PC-3 (cell line): Measurements from ENCODE around the gene DNAJC1. TPM values are rescaled to one million over a fixed set of nuclear protein-coding genes. Genes with fewer than 3 reads are reported as not detected.
A peak's percentile ranks its signal among the peaks of the same experiment; 100 is the strongest.

Source experiments
- ATAC-seq: fragments of 200-7000 bp; cut with Tn5 transposase; 2 replicates; pipeline ENCODE4 v1.9.1; 2020; ENCODE audit warnings: mild to moderate bottlenecking, moderate library complexity
- BruUV-seq: library from RNA; stranded (reverse); fragments of 400-500 nt; replicated peaks from 2 replicates; lab custom pipeline; 2021; lab: Mats Ljungman, UMichigan
- CTCF ChIA-PET: fragments of 300-600 bp; sonication (Branson Sonifier 250); formaldehyde crosslinking; loops from one replicate; lab custom pipeline; 2022; ENCODE audit warnings: antibody characterized with exemption; lab: Charles Lee
- POLR2A ChIA-PET: fragments of 300-600 bp; sonication (Branson Sonifier 250); formaldehyde crosslinking; loops from one replicate; lab custom pipeline; 2022; ENCODE audit warnings: antibody characterized with exemption; ENCODE audit not compliant: unreplicated experiment; lab: Charles Lee
- DNase-seq: peaks from one replicate; pipeline ENCODE4 v3.0.0-alpha.2; 2015
- H2AFZ ChIP-seq: fragments of 300-600 bp; sonication (generic); 2 replicates; pipeline ENCODE4 v1.6.0; 2016; ENCODE audit warnings: antibody characterized with exemption, low read length
- H3F3A ChIP-seq: fragments of 300-600 bp; sonication (generic); one replicate; pipeline ENCODE4 v1.6.0; 2017; ENCODE audit warnings: antibody characterized with exemption, low read length, control low read depth, mild to moderate bottlenecking; ENCODE audit not compliant: unreplicated experiment
- H3K27ac ChIP-seq: fragments of 300-600 bp; sonication (generic); 2 replicates; pipeline ENCODE4 v1.5.1; 2016; ENCODE audit warnings: mild to moderate bottlenecking, low read length
- H3K27me3 ChIP-seq: fragments of 300-600 bp; sonication (generic); 2 replicates; pipeline ENCODE4 v1.6.1; 2016; ENCODE audit warnings: low read length, mixed read lengths
- H3K36me3 ChIP-seq: fragments of 300-600 bp; sonication (generic); 2 replicates; pipeline ENCODE4 v1.6.1; 2016; ENCODE audit warnings: low read depth, mixed run types, low read length, mixed read lengths
- H3K4me1 ChIP-seq: fragments of 300-600 bp; sonication (generic); 2 replicates; pipeline ENCODE4 v1.5.1; 2016; ENCODE audit warnings: low read length; ENCODE audit not compliant: insufficient read depth
- H3K4me2 ChIP-seq: fragments of 300-600 bp; sonication (generic); 2 replicates; pipeline ENCODE4 v1.6.0; 2016; ENCODE audit warnings: low read length
- H3K4me3 ChIP-seq: fragments of 300-600 bp; sonication (generic); 2 replicates; pipeline ENCODE4 v1.5.1; 2016; ENCODE audit warnings: mild to moderate bottlenecking, low read length, mixed read lengths
- H3K79me2 ChIP-seq: fragments of 300-600 bp; sonication (generic); 2 replicates; pipeline ENCODE4 v1.6.1; 2017; ENCODE audit warnings: low read length, mixed read lengths
- H3K9ac ChIP-seq: fragments of 300-600 bp; sonication (generic); 2 replicates; pipeline ENCODE4 v1.6.0; 2016; ENCODE audit warnings: mild to moderate bottlenecking, low read length
- H3K9me2 ChIP-seq: fragments of 300-600 bp; sonication (generic); replicated peaks from 2 replicates; pipeline ENCODE4 v1.6.1; 2016; ENCODE audit warnings: mixed run types, low read length, mixed read lengths
- H3K9me3 ChIP-seq: fragments of 300-600 bp; sonication (generic); 2 replicates; pipeline ENCODE4 v1.6.1; 2016; ENCODE audit warnings: low read length, mixed read lengths
- H4K20me1 ChIP-seq: fragments of 300-600 bp; sonication (generic); 2 replicates; pipeline ENCODE4 v1.6.1; 2016; ENCODE audit warnings: low read length, mixed read lengths
- CTCF ChIP-seq: fragments of 300-600 bp; sonication (generic); conservative IDR thresholded peaks from 2 replicates; pipeline ENCODE4 v1.5.1; 2017; ENCODE audit warnings: antibody characterized with exemption, low read depth, mild to moderate bottlenecking, low read length
- EZH2 ChIP-seq: fragments of 300-600 bp; sonication (generic); IDR thresholded peaks from one replicate; pipeline ENCODE4 v1.6.1; 2017; ENCODE audit warnings: antibody characterized with exemption, mild to moderate bottlenecking, low read length; ENCODE audit not compliant: unreplicated experiment
- EZH2phosphoT487 ChIP-seq: fragments of 300-600 bp; sonication (generic); IDR thresholded peaks from 2 replicates; pipeline ENCODE4 v1.6.1; 2018; ENCODE audit warnings: mild to moderate bottlenecking, antibody characterized with exemption, low read length, borderline replicate concordance
- intact Hi-C: fragments of 100-400 bp; cut with micrococcal nuclease; formaldehyde crosslinking; loops from 2 replicates; pipeline ENCODE4 v1.9.0; 2023
- total RNA-seq: library from RNA; depleted of rRNA; stranded (reverse); fragments of >200 nt; gene quantifications from 2 replicates; pipeline ENCODE4 v1.2.3, GENCODE V29; 2014

Gene DNAJC1
- total RNA-seq, 1 experiment from 2014 or later = 53.4 TPM

DNA sequence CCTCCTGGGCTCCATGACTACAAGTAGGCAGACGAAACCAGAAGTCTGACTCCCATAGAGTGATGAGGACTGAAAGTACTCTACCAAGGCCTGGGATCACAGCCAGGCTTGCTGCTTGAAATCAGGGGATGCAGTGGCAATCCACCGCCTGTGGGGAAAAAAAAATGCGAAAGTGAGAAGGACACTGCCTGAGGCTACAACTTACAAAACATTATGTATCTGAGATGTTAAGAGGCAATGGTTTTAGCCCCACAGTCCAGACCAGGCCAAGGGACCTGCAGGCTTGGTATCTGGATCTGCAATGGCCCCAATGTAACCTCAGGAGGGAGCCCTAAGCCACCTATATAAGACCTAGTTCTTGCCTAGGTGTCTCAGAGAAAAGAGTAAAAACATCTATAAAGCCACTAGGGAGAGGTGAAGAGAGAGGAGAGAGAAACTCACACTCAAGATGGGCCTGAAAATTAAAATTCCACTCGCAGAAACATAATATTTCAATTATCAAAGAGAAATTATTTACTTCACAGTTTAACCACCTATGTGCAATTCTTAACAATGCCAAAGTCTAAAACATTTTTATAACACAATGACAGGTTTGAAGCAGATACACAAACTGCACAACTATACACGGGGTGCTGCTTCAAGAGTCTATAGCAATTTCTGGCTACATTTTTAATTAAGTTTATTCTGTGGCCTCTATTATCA lies 13.9 kb downstream of the DNAJC1 start:
- H4K20me1 ChIP-seq = 0 out of 2 replicates have a peak, but pooled peaks cover 3% of the 10 kb centered on the region
- ATAC-seq (peak; percentile 98), DNase-seq (peak; percentile 58)
- no peak overlapping the region for H3K4me2 ChIP-seq
- no peak overlapping the region for H3K4me3 ChIP-seq
- CTCF ChIA-PET = no interaction called here
- POLR2A ChIA-PET = no interaction called here
- H3K9me3 ChIP-seq = no peaks in the 10 kb centered on the region
- H3K27ac ChIP-seq = no peak overlapping the region
- TF ChIP-seq EZH2 (no peak), EZH2phosphoT487 (no peak), CTCF (peak; percentile 68)
- H3K9me2 ChIP-seq = no peaks in the 10 kb centered on the region
- intact Hi-C loops = no loop called here
- peaks cover 97% of the 10 kb centered on the region for H3K79me2 ChIP-seq
- H3F3A ChIP-seq = no peaks in the 10 kb centered on the region
- H3K36me3 ChIP-seq = peaks cover 6% of the 10 kb centered on the region; the same call in 1 of the 2 replicates
- H2AFZ ChIP-seq = no peak overlapping the region
- H3K9ac ChIP-seq = no peak overlapping the region
- no TSS peak for BruUV-seq
- no peaks in the 10 kb centered on the region for H3K27me3 ChIP-seq
- 0 out of 2 replicates have a peak, but pooled peaks cover 3% of the 10 kb centered on the region for H3K4me1 ChIP-seq

GRCh38 chr10:21985541-21985940 lies 18.0 kb downstream of the DNAJC1 start:
- Histone ChIP-seq H2AFZ (no peak overlapping the region), H3K27ac (no peak overlapping the region), H3K9me2 (no peaks in the 10 kb centered on the region), H3K9ac (no peak overlapping the region), H3K4me2 (no peak overlapping the region), H3K79me2 (peaks cover 98% of the 10 kb centered on the region), H4K20me1 (0 out of 2 replicates have a peak, but pooled peaks cover 3% of the 10 kb centered on the region), H3F3A (no peaks in the 10 kb centered on the region), H3K4me3 (no peak overlapping the region), H3K4me1 (0 out of 2 replicates have a peak, but pooled peaks cover 3% of the 10 kb centered on the region), H3K9me3 (no peaks in the 10 kb centered on the region), H3K27me3 (no peaks in the 10 kb centered on the region), H3K36me3 (peaks cover 6% of the 10 kb centered on the region; the same call in 1 of the 2 replicates)
- TF ChIP-seq EZH2 = no peak
- TF ChIP-seq EZH2phosphoT487 = no peak
- no peak for TF ChIP-seq CTCF
- no TSS peak for BruUV-seq
- CTCF ChIA-PET = no interaction called here
- POLR2A ChIA-PET = no interaction called here
- no peak for DNase-seq
- intact Hi-C loops = no loop called here
- no peak for ATAC-seq

- no peaks in the 10 kb centered on the region for H3F3A ChIP-seq
- H3K27me3 ChIP-seq = no peaks in the 10 kb centered on the region
- POLR2A ChIA-PET = no interaction called here
- peaks cover 18% of the 10 kb centered on the region for H3K4me1 ChIP-seq
- DNase-seq (peak; percentile 21), ATAC-seq (no peak)
- TF ChIP-seq EZH2 (no peak), EZH2phosphoT487 (no peak), CTCF (no peak)
- no peak overlapping the region for H3K4me3 ChIP-seq
- peaks cover 13% of the 10 kb centered on the region; the same call in 1 of the 2 replicates for H4K20me1 ChIP-seq
- no peaks in the 10 kb centered on the region for H3K9me2 ChIP-seq
- H2AFZ ChIP-seq = no peak overlapping the region
- CTCF ChIA-PET = interaction anchor here (0.6 kb wide), 1 partner anchor 676 kb away, joined by 4 read pairs; no protein-coding TSS in a partner anchor
- H3K9me3 ChIP-seq = no peaks in the 10 kb centered on the region
- H3K9ac ChIP-seq = no peak overlapping the region
- H3K79me2 ChIP-seq = peaks cover 99% of the 10 kb centered on the region
- no TSS peak for BruUV-seq
- no peak overlapping the region for H3K27ac ChIP-seq
- H3K36me3 ChIP-seq = no peaks in the 10 kb centered on the region
- intact Hi-C loops = no loop called here
- no peak overlapping the region for H3K4me2 ChIP-seq
Observed at GRCh38 chr10:21981118-21981517, 22.4 kb downstream of the DNAJC1 start.
